ENCODE measurements around the gene KCTD20. TPM values are rescaled to one million over a fixed set of nuclear protein-coding genes. Genes with fewer than 3 reads are reported as not detected.
"Not testable (repeated sequence)": the region's sequence is repeated elsewhere in the genome, so short reads cannot be mapped to it uniquely, and the experiment has no call there.

KCTD20 gene
- 10 to 100 TPM; 53.0 to 81.7 (median 65.4) TPM for total RNA-seq (2021; fragmentation: NEBNext Ultra II Directional; extraction: Animal tissue kit (Norgen Biotek cat#: 25700))
- long read RNA-seq, full-length matches to known transcripts = 32 of 76 reads
- long read RNA-seq, partial matches to known transcripts = 29 of 76 reads
- long read RNA-seq, other reads (novel, unspliced or antisense) = 15 of 76 reads

GRCh38 chr6:36442671-36443470, at the start of gene KCTD20, which contains the start of gene PXT1:
KCTD20 (plus strand) TSS chr6:36443000; CDS start chr6:36470098, 27,098 bp downstream.
PXT1 (minus strand) TSS chr6:36442854; CDS start chr6:36426082, 16,772 bp downstream.
- peaks cover 23% of the 10 kb centered on the region for H3K36me3 Mint-ChIP-seq (ENCODE audit: low read depth)
- DNase-seq = peak; percentile 75
- peaks cover 44% of the 10 kb centered on the region for H3K4me1 Mint-ChIP-seq (ENCODE audit: low read depth)
- H3K4me3 Mint-ChIP-seq = peak within 1 kb of the TSS; percentile 98
- no peaks in the 10 kb centered on the region for H3K9me3 Mint-ChIP-seq
- TF ChIP-seq, protein P1, sequence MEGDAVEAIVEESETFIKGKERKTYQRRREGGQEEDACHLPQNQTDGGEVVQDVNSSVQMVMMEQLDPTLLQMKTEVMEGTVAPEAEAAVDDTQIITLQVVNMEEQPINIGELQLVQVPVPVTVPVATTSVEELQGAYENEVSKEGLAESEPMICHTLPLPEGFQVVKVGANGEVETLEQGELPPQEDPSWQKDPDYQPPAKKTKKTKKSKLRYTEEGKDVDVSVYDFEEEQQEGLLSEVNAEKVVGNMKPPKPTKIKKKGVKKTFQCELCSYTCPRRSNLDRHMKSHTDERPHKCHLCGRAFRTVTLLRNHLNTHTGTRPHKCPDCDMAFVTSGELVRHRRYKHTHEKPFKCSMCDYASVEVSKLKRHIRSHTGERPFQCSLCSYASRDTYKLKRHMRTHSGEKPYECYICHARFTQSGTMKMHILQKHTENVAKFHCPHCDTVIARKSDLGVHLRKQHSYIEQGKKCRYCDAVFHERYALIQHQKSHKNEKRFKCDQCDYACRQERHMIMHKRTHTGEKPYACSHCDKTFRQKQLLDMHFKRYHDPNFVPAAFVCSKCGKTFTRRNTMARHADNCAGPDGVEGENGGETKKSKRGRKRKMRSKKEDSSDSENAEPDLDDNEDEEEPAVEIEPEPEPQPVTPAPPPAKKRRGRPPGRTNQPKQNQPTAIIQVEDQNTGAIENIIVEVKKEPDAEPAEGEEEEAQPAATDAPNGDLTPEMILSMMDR (IDR thresholded peaks at IDR 0.05) = no peak
- peak within 1 kb of the TSS; percentile 93 for H3K27ac Mint-ChIP-seq
- H3K27me3 Mint-ChIP-seq (ENCODE audit: insufficient read depth) = peaks cover 2% of the 10 kb centered on the region; the same call in 1 of the 2 replicates

DNA sequence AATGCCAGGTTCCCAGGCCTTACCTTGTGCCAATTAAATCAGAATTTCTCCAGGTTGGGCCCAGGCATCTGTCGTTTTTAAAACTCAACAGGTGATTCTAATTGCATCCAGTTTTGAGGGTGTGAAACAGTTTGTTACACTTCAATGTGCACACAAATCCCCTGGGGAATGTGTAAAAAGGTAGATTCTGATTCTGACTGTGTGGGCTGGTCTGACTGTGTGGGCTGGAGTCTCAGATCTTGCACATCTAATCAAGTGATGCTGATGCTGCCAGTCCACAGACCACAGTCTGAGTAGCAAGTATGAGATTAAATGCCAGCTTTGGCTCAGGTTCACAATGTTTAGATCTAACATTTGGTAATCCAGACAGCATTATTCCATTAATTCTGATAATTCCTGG, 42.8 kb upstream of the KCTD20 start:
- TF ChIP-seq, protein P1 (IDR thresholded peaks at IDR 0.05) = no peak
- H3K4me3 Mint-ChIP-seq = no peak overlapping the region
- H3K27me3 Mint-ChIP-seq (ENCODE audit: insufficient read depth) = peaks cover 13% of the 10 kb centered on the region
- H3K4me1 Mint-ChIP-seq (ENCODE audit: low read depth) = peaks cover 8% of the 10 kb centered on the region
- H3K27ac Mint-ChIP-seq = no peak overlapping the region
- no peaks in the 10 kb centered on the region for H3K36me3 Mint-ChIP-seq (ENCODE audit: low read depth)
- no peak for DNase-seq
- H3K9me3 Mint-ChIP-seq = no peaks in the 10 kb centered on the region

DNA sequence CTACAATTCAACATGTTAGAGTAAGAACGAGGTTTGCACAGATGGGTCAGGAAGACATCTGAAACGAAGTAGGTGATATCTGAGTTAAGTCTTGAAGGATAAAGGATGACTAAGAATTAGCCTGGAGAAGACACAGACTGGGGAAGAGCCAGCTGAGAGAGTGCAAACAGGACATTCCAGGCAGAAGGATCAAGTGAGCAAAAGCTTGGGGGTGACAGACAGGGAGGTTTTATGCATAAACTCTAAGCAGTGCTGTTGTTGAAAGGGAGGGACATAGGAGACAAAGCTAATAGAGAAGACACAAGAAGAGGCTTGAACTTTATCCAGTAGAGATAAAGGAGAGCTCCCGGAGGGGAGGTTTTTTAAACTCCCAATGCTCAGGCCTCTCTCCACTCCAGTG, 40.3 kb upstream of the KCTD20 start:
- Mint-ChIP-seq H3K27me3 (ENCODE audit: insufficient read depth) (peaks cover 14% of the 10 kb centered on the region), H3K4me3 (no peak overlapping the region), H3K36me3 (ENCODE audit: low read depth) (no peaks in the 10 kb centered on the region), H3K9me3 (no peaks in the 10 kb centered on the region), H3K27ac (no peak overlapping the region), H3K4me1 (ENCODE audit: low read depth) (peaks cover 8% of the 10 kb centered on the region)
- TF ChIP-seq, protein P1 (IDR thresholded peaks at IDR 0.05) = no peak
- DNase-seq = no peak

- TF ChIP-seq, protein P1 (IDR thresholded peaks at IDR 0.05) = no peak
- H3K4me3 Mint-ChIP-seq = no peak overlapping the region
- H3K27ac Mint-ChIP-seq = no peak overlapping the region
- H3K27me3 Mint-ChIP-seq (ENCODE audit: insufficient read depth) = peaks cover 18% of the 10 kb centered on the region
- H3K4me1 Mint-ChIP-seq (ENCODE audit: low read depth) = peaks cover 8% of the 10 kb centered on the region
- H3K9me3 Mint-ChIP-seq = no peaks in the 10 kb centered on the region
- DNase-seq = no peak
- no peaks in the 10 kb centered on the region for H3K36me3 Mint-ChIP-seq (ENCODE audit: low read depth)
Measured at GRCh38 chr6:36404164-36404563, 38.6 kb upstream of the KCTD20 start.

GRCh38 chr6:36409718-36410117, 33.1 kb upstream of the KCTD20 start:
- not testable (repeated sequence) for DNase-seq; H3K36me3 Mint-ChIP-seq (ENCODE audit: low read depth); H3K9me3 Mint-ChIP-seq; H3K4me3 Mint-ChIP-seq; H3K27ac Mint-ChIP-seq
- H3K4me1 Mint-ChIP-seq (ENCODE audit: low read depth) = peaks cover 11% of the 10 kb centered on the region
- H3K27me3 Mint-ChIP-seq (ENCODE audit: insufficient read depth) = peaks cover 24% of the 10 kb centered on the region

Measured in HFFc6 (cell line).